ENCODE results near the gene KDM8.

DNA sequence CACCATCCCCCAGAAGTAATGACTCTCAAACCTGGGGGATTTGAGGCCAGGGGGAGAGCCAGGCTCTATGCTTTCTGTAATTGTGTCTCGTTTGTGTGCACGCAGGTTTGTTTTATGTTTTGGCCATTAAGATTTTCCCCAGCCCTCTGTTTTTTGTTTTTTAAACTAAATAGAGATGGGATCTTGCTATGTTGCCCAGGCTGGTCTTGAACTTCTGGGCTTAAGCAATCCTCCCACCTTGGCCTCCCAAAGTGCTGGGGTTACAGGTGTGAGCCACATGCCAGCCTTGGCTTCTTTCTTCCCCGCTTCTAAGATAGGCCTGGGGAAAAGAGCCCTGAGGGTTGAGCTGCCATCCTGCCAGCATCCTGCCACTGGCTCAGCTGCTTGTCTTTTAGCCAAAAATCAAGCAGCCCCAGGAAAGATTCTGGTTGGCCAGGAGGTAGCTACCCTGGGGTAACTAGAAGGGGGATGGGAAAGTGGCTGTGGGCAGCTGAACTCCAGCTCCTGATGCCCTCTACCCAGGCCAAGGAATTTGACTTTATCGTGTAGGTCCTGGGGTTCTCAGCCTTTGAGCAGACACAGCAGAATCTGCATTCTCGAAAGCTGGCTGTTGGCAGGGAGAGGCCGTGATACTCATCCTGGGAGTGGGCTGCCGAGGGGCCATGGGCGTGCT is 18.4 kb downstream of the KDM8 start:
- TF ChIP-seq POLR2A (IDR thresholded peaks at IDR 0.05; ENCODE audit: low read length), result no peak
- TF ChIP-seq GATA1 (IDR thresholded peaks at IDR 0.05; ENCODE audit: low read depth, low read length), result no peak

Measured in erythroblast (primary cell).